ENCODE data around the gene ADIPOR2.

DNA sequence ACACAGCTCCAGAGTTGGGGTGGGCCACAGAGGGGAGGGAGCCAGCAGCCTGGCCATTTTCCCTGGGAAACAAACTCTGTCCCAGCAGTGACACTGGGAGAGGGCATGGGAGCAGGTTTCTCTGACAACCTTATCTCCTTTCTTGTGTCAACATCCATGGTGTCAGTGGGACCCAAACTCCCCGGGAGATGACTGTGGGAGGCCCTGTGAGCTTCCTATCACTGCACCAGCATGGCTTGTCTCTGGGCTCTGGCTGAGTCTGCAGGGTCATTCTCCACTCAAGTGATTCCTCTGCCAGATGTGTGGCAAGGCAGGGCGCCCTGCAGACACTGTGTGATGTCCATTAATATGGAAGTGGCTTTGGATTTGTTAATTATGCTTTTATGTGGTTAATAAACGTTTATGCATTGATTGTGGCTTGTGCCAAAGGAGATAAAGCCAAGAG is 139.6 kb downstream of the ADIPOR2 start:
- TF ChIP-seq SUZ12 (IDR thresholded peaks at IDR 0.05; ENCODE audit: extremely low read depth, insufficient read depth, insufficient read length) = no peak
- TF ChIP-seq YY1 (IDR thresholded peaks at IDR 0.05; ENCODE audit: insufficient read depth, insufficient read length) = no peak
- TF ChIP-seq ZNF274 (IDR thresholded peaks at IDR 0.05; ENCODE audit: low read depth, low read length) = no peak
